ENCODE measurements around the gene MRAP2. TPM values are rescaled to one million over a fixed set of nuclear protein-coding genes. Genes with fewer than 3 reads are reported as not detected.
"Not testable (repeated sequence)": the region's sequence is repeated elsewhere in the genome, so short reads cannot be mapped to it uniquely, and the experiment has no call there.

MRAP2 gene
- total RNA-seq, 1 donor: not detected

- H3K4me3 ChIP-seq (ENCODE audit: low read depth, low read length): no peak overlapping the region
- TF ChIP-seq CTCF (IDR thresholded peaks at IDR 0.05; ENCODE audit: insufficient read depth, low read depth, low read length): no peak
- no peak for DNase-seq (ENCODE audit: low read depth)
Observed at GRCh38 chr6:84059082-84059481, 25.5 kb downstream of the MRAP2 start.

GRCh38 chr6:84061174-84061573 is 27.6 kb downstream of the MRAP2 start:
- H3K4me3 ChIP-seq (ENCODE audit: low read depth, low read length): no peak overlapping the region
- no peak for TF ChIP-seq CTCF (IDR thresholded peaks at IDR 0.05; ENCODE audit: insufficient read depth, low read depth, low read length)
- DNase-seq (ENCODE audit: low read depth): no peak

GRCh38 chr6:84061613-84062398 is 28.2 kb downstream of the MRAP2 start:
- TF ChIP-seq CTCF (IDR thresholded peaks at IDR 0.05; ENCODE audit: insufficient read depth, low read depth, low read length): no peak
- H3K4me3 ChIP-seq (ENCODE audit: low read depth, low read length): no peak overlapping the region
- no peak for DNase-seq (ENCODE audit: low read depth)

DNA sequence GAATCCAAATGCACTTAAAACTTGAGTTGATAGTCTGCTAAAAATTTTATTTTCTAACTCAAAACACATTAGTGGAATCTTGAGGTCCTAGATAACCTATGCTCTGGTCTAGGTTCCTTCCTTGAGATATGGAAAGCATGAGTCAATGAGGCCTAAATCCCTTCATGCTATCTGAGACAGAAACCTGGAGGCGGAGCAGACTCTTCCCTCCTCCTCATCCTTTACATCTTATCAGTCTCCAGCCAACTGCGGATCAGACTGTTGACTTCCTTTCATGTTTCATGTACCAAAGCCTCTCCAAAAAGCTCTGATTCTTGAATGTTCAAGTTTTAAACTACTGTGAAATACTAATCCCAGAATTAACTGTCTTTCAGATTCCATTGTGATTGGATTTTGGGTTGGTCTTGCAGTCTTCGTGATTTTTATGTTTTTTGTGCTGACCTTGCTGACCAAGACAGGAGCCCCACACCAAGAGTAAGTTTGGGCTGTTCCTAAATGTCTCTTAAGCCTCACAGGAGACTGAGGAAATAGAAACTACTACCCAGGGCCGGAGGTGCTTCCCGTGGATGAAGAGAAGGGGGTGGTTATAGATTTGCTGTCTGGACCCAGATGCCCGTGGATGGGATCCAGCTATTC is 29.1 kb downstream of the MRAP2 start:
- DNase-seq (ENCODE audit: low read depth): no peak
- TF ChIP-seq CTCF (IDR thresholded peaks at IDR 0.05; ENCODE audit: insufficient read depth, low read depth, low read length): no peak
- no peak overlapping the region for H3K4me3 ChIP-seq (ENCODE audit: low read depth, low read length)

DNA sequence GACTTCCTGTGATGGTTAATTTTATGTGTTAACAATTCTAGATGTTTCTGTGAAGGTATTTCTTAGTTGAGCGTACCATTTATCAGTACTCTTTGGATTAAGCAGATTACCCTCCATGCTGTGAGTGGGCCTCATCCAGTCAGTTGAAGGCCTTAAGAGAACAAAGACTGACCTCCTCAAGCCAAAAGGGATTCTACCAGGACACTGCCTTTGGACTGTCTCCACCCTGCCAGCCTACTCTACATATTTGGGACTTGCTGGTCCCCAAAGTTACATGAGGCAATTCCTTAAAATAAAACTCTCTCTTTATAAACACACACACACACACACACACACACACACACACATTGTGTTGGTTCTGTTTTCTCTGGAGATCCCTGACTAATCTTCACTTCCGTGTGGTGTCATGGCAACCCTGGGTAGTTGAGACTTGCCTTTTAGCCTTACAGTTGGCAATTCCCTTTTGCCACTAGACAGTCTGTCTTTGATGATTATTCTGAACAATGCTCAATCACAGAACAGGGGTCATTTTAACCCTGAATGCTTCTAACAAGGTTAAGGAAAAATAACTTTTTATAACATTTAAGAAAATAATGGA is 32.2 kb downstream of the MRAP2 start:
- no peak for DNase-seq (ENCODE audit: low read depth)

DNA sequence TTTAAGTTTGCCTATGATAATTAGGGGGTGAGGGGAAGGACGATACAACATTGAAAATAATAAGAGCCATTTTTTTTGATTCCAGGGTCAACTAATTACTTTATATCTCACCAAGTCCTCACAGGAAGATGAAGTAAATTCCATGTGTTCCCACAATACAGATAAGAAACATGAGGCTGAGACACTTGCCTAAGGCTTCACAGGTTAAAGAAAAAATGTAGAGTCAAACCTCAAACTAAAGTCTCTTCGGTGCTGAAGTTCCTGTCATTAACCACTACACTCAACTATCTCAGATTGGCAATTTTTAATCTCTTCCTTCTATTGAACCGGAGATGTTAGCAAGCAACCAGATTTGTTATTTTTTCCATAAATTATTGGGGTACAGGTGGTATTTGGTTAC is 33.0 kb downstream of the MRAP2 start:
- DNase-seq (ENCODE audit: low read depth): no peak
- H3K4me3 ChIP-seq (ENCODE audit: low read depth, low read length): no peak overlapping the region
- TF ChIP-seq CTCF (IDR thresholded peaks at IDR 0.05; ENCODE audit: insufficient read depth, low read depth, low read length): no peak

More for the DNA sequence above, 32.2 kb downstream of the MRAP2 start:
- no peak for TF ChIP-seq CTCF (IDR thresholded peaks at IDR 0.05; ENCODE audit: insufficient read depth, low read depth, low read length)
- H3K4me3 ChIP-seq (ENCODE audit: low read depth, low read length): no peak overlapping the region

DNA sequence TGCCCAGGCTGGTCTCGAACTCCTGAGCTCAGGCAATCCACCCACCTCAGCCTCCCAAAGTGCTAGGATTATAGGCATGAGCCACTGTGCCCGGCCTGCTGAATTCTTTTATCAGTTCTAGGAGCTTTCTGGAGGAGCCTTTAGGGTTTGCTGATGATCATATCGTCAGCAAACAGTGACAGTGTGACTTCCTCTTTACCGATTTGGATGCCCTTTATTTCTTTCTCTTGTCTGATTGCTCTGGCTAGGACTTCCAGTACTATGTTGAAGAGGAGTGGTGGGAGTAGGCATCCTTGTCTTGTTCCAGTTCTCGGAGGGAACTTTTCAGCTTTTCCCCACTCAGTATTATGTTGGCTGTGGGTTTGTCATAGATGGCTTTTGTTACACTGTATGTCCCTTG is 35.3 kb downstream of the MRAP2 start:
- not testable (repeated sequence) for H3K4me3 ChIP-seq (ENCODE audit: low read depth, low read length); DNase-seq (ENCODE audit: low read depth)

Data from fibroblast of villous mesenchyme (primary cell).